T-cell (primary cell): ENCODE data around the gene RNF212. TPM values are rescaled to one million over a fixed set of nuclear protein-coding genes. Genes with fewer than 3 reads are reported as not detected.
A peak's percentile ranks its signal among the peaks of the same experiment; 100 is the strongest.

ENCODE experiments used
- ATAC-seq, 4 experiments: fragments of 200-7000 bp in 3 of 4; fragments of 150-1000 bp in 1 of 4; cut with Tn5 transposase; replicated peaks in 1 of 4; 1 replicate in 3 of 4; 2 replicates in 1 of 4; pipeline ENCODE4 v1.10.0; 2021; ENCODE audit warnings: moderate library complexity in 3 of 4, mild to moderate bottlenecking in 2 of 4, moderate number of reproducible peaks in 1 of 4
- CTCF ChIA-PET, 2 donors: fragments of 300-600 bp; sonication (Branson Sonifier 250); formaldehyde crosslinking; loops; one replicate each; lab custom pipeline; 2022; ENCODE audit warnings: antibody characterized with exemption in 2 of 2; lab: Charles Lee
- POLR2A ChIA-PET, 2 donors: fragments of 300-600 bp; sonication (Branson Sonifier 250); formaldehyde crosslinking; loops; one replicate each; lab custom pipeline; 2022; ENCODE audit warnings: antibody characterized with exemption in 2 of 2; lab: Charles Lee
- DNase-seq, 35 experiments: peaks; one replicate each; pipeline versions ENCODE4 v3.0.0 to v3.0.0-alpha.2; 2013 to 2023
- H3K27ac ChIP-seq: one replicate; pipeline ENCODE4 v1.5.1; 2013; ENCODE audit warnings: low read length
- H3K27me3 ChIP-seq, 2 experiments: replicated peaks in 1 of 2; 1 replicate in 1 of 2; 2 replicates in 1 of 2; pipeline versions ENCODE4 v1.6.1 to v1.7.0; 2013; ENCODE audit warnings: low read length in 1 of 2, mixed read lengths in 1 of 2; ENCODE audit not compliant: control insufficient read depth in 2 of 2, insufficient read depth in 2 of 2; ENCODE audit errors: extremely low read depth in 1 of 2
- H3K36me3 ChIP-seq, 2 donors: 1 replicate in 1 of 2; 2 replicates in 1 of 2; pipeline versions ENCODE4 v1.6.1 to v1.7.0; 2013; ENCODE audit warnings: low read length in 1 of 2; ENCODE audit not compliant: control insufficient read depth in 2 of 2, insufficient read depth in 1 of 2; ENCODE audit errors: extremely low read depth in 1 of 2
- H3K4me1 ChIP-seq, 2 experiments: 1 replicate in 1 of 2; 2 replicates in 1 of 2; pipeline versions ENCODE4 v1.6.1 to v1.7.0; 2013; ENCODE audit warnings: low read length in 2 of 2, mixed read lengths in 1 of 2; ENCODE audit not compliant: insufficient read depth in 2 of 2, control insufficient read depth in 1 of 2; ENCODE audit errors: extremely low read depth in 1 of 2
- H3K4me3 ChIP-seq, 2 donors: 1 replicate in 1 of 2; 2 replicates in 1 of 2; pipeline versions ENCODE4 v1.5.1 to v1.7.0; 2013; ENCODE audit warnings: mild to moderate bottlenecking in 2 of 2, low read length in 1 of 2, moderate library complexity in 1 of 2; ENCODE audit not compliant: control insufficient read depth in 1 of 2; ENCODE audit errors: extremely low read depth in 1 of 2
- H3K9me3 ChIP-seq: 2 replicates; pipeline ENCODE4 v1.7.0; 2013
- H3K27ac Mint-ChIP-seq, 2 donors: one replicate each; pipeline ENCODE4 v1.8.0; 2020 to 2021; ENCODE audit warnings: mild to moderate bottlenecking in 2 of 2, mixed read lengths in 2 of 2
- H3K27me3 Mint-ChIP-seq, 2 donors: one replicate each; pipeline ENCODE4 v1.8.0; 2021 to 2022; ENCODE audit warnings: mixed read lengths in 2 of 2
- H3K36me3 Mint-ChIP-seq: one replicate; pipeline ENCODE4 v1.8.0; 2021; ENCODE audit warnings: mixed read lengths
- H3K4me1 Mint-ChIP-seq, 3 donors: one replicate each; pipeline ENCODE4 v1.8.0; 2020 to 2022; ENCODE audit warnings: mixed read lengths in 3 of 3, mild to moderate bottlenecking in 1 of 3
- H3K4me3 Mint-ChIP-seq, 3 donors: one replicate each; pipeline ENCODE4 v1.8.0; 2020 to 2022; ENCODE audit warnings: mild to moderate bottlenecking in 3 of 3, mixed read lengths in 3 of 3, moderate library complexity in 3 of 3
- H3K9me3 Mint-ChIP-seq, 3 donors: one replicate each; pipeline ENCODE4 v1.8.0; 2020 to 2022; ENCODE audit warnings: mixed read lengths in 3 of 3
- WGBS: methylation state at CpG from one replicate; pipeline ENCODE4 v1.1.5; 2013; ENCODE audit warnings: missing lambda C conversion rate; ENCODE audit not compliant: insufficient coverage; 5-methylcytosine and 5-hydroxymethylcytosine counted together
- total RNA-seq, 35 experiments: library from RNA in 6 of 35; stranded (reverse) in 6 of 35; fragments of 120-200 nt in 1 of 35; gene quantifications; one replicate each; pipeline versions ENCODE4 v1.2.1 to v1.2.4 and lab custom pipeline; 2013 to 2026

RNF212 gene
- total RNA-seq, 5 donors from 2014 or later (not counting 1 experiment from before 2014, with no cell fraction given) = 3.0 to 5.3 (median 3.9) TPM

GRCh38 chr4:1124818-1125217, 11.5 kb upstream of the RNF212 start:
- H3K27ac Mint-ChIP-seq = no peak overlapping the region
- no peaks in the 10 kb centered on the region for H3K4me1 Mint-ChIP-seq
- H3K4me3 Mint-ChIP-seq = no peak overlapping the region
- DNase-seq (no peak), ATAC-seq (no peak)
- WGBS = 71% methylated on average over 1 of the region's 4 CpGs
- H3K4me1 ChIP-seq = no peaks in the 10 kb centered on the region
- ChIA-PET POLR2A (no interaction called here), CTCF (no interaction called here)
- H3K9me3 Mint-ChIP-seq = no peaks in the 10 kb centered on the region
- H3K4me3 ChIP-seq = no peak overlapping the region
- no peaks in the 10 kb centered on the region for H3K36me3 ChIP-seq
- no peak overlapping the region for H3K27ac ChIP-seq
- no peaks in the 10 kb centered on the region for H3K9me3 ChIP-seq
- H3K36me3 Mint-ChIP-seq = no peaks in the 10 kb centered on the region
- H3K27me3 ChIP-seq = no peaks in the 10 kb centered on the region
- H3K27me3 Mint-ChIP-seq = peaks cover 3 to 13% of the 10 kb centered on the region in 2 donors

- H3K9me3 Mint-ChIP-seq = no peaks in the 10 kb centered on the region
- H3K36me3 ChIP-seq = no peaks in the 10 kb centered on the region
- POLR2A ChIA-PET = no interaction called here
- CTCF ChIA-PET = interaction anchor here in 1 of 2 donors (0.7 kb wide), 2 partner anchors 458 to 1246 kb away, joined by 3 read pairs; no protein-coding TSS in a partner anchor
- H3K27me3 Mint-ChIP-seq = peaks cover 3 to 10% of the 10 kb centered on the region in 2 donors
- no peak overlapping the region for H3K4me3 Mint-ChIP-seq
- no peak overlapping the region for H3K4me3 ChIP-seq
- no peaks in the 10 kb centered on the region for H3K4me1 ChIP-seq
- H3K27ac ChIP-seq = no peak overlapping the region
- H3K9me3 ChIP-seq = no peaks in the 10 kb centered on the region
- 91% methylated on average over 2 of the region's 3 CpGs for WGBS
- ATAC-seq (no peak), DNase-seq (no peak)
- H3K4me1 Mint-ChIP-seq = no peaks in the 10 kb centered on the region
- H3K27ac Mint-ChIP-seq = no peak overlapping the region
- peaks cover 0 to 2% of the 10 kb centered on the region in 2 experiments for H3K27me3 ChIP-seq
- no peaks in the 10 kb centered on the region for H3K36me3 Mint-ChIP-seq
These were observed 9.1 kb upstream of the RNF212 start for GRCh38 chr4:1122505-1122904.

GRCh38 chr4:1116838-1117237, 3.5 kb upstream of the RNF212 start:
- H3K4me1 Mint-ChIP-seq = no peaks in the 10 kb centered on the region
- no peak overlapping the region for H3K27ac ChIP-seq
- no peaks in the 10 kb centered on the region for H3K9me3 ChIP-seq
- no peaks in the 10 kb centered on the region for H3K36me3 Mint-ChIP-seq
- H3K27ac Mint-ChIP-seq = no peak overlapping the region
- H3K4me3 Mint-ChIP-seq = no peak overlapping the region
- no peak overlapping the region for H3K4me3 ChIP-seq
- DNase-seq = no peak
- peaks cover 4 to 19% of the 10 kb centered on the region in 2 donors for H3K27me3 Mint-ChIP-seq
- ATAC-seq = no peak
- H3K4me1 ChIP-seq = peaks cover 0 to 4% of the 10 kb centered on the region in 2 experiments
- H3K36me3 ChIP-seq = no peaks in the 10 kb centered on the region
- ChIA-PET CTCF (no interaction called here), POLR2A (no interaction called here)
- WGBS = no CpG with 5 or more reads among the region's 1 CpG
- no peaks in the 10 kb centered on the region for H3K9me3 Mint-ChIP-seq
- H3K27me3 ChIP-seq = peaks cover 7 to 15% of the 10 kb centered on the region in 2 experiments

- H3K27ac ChIP-seq = no peak overlapping the region
- DNase-seq (no peak), ATAC-seq (no peak)
- no peak overlapping the region for H3K27ac Mint-ChIP-seq
- H3K4me1 Mint-ChIP-seq = no peaks in the 10 kb centered on the region
- H3K27me3 Mint-ChIP-seq = peaks cover 15 to 29% of the 10 kb centered on the region in 2 donors
- H3K36me3 Mint-ChIP-seq = no peaks in the 10 kb centered on the region
- no peak overlapping the region for H3K4me3 ChIP-seq
- no peaks in the 10 kb centered on the region for H3K9me3 Mint-ChIP-seq
- H3K36me3 ChIP-seq = no peaks in the 10 kb centered on the region
- ChIA-PET POLR2A (no interaction called here), CTCF (interaction anchor here in 1 of 2 donors (0.7 kb wide), 1 partner anchor 238 kb away, joined by 3 read pairs; no protein-coding TSS in a partner anchor)
- H3K27me3 ChIP-seq = peaks cover 7 to 21% of the 10 kb centered on the region in 2 experiments
- H3K4me1 ChIP-seq = peaks cover 0 to 4% of the 10 kb centered on the region in 2 experiments
- no peak overlapping the region for H3K4me3 Mint-ChIP-seq
- H3K9me3 ChIP-seq = no peaks in the 10 kb centered on the region
- 67% methylated on average over 1 of the region's 8 CpGs for WGBS
These were observed 2.3 kb upstream of the RNF212 start for GRCh38 chr4:1115528-1116293.

GRCh38 chr4:1112821-1113182, 562 bp downstream of the RNF212 start:
- CTCF ChIA-PET = no interaction called here
- ATAC-seq (no peak), DNase-seq (no peak)
- WGBS = no CpG with 5 or more reads among the region's 24 CpGs
- Mint-ChIP-seq H3K27ac (no peak overlapping the region), H3K36me3 (no peaks in the 10 kb centered on the region), H3K4me1 (peaks cover 0 to 7% (median 0%) of the 10 kb centered on the region in 3 donors), H3K27me3 (peaks cover 25 to 42% of the 10 kb centered on the region in 2 donors), H3K4me3 (no peak overlapping the region), H3K9me3 (no peaks in the 10 kb centered on the region)
- H3K4me1 ChIP-seq = peaks cover 0 to 4% of the 10 kb centered on the region in 2 experiments
- POLR2A ChIA-PET = no interaction called here
- H3K9me3 ChIP-seq = no peaks in the 10 kb centered on the region
- no peaks in the 10 kb centered on the region for H3K36me3 ChIP-seq
- H3K4me3 ChIP-seq = no peak overlapping the region
- H3K27me3 ChIP-seq = peaks cover 5 to 23% of the 10 kb centered on the region in 2 experiments
- no peak overlapping the region for H3K27ac ChIP-seq

- no peaks in the 10 kb centered on the region for H3K36me3 ChIP-seq
- H3K36me3 Mint-ChIP-seq = no peaks in the 10 kb centered on the region
- H3K27ac ChIP-seq = no peak overlapping the region
- H3K9me3 ChIP-seq = no peaks in the 10 kb centered on the region
- ChIA-PET CTCF (no interaction called here), POLR2A (no interaction called here)
- DNase-seq = no peak
- H3K27ac Mint-ChIP-seq = no peak overlapping the region
- no peak for ATAC-seq
- 85% methylated on average over 15 of the region's 27 CpGs for WGBS
- H3K9me3 Mint-ChIP-seq = no peaks in the 10 kb centered on the region
- H3K4me3 ChIP-seq = no peak overlapping the region
- peaks cover 0 to 7% (median 0%) of the 10 kb centered on the region in 3 donors for H3K4me1 Mint-ChIP-seq
- H3K4me1 ChIP-seq = peaks cover 0 to 4% of the 10 kb centered on the region in 2 experiments
- H3K27me3 ChIP-seq = peaks cover 5 to 23% of the 10 kb centered on the region in 2 experiments
- peaks cover 25 to 40% of the 10 kb centered on the region in 2 donors for H3K27me3 Mint-ChIP-seq
- peak overlapping the region in 2 of 3 donors; percentile 28 to 56 for H3K4me3 Mint-ChIP-seq
These were observed 1.1 kb downstream of the RNF212 start for GRCh38 chr4:1112174-1112820.
